Kidney tubule cell (primary cell): Measurements from ENCODE around the gene FAM111B.
"Not testable (repeated sequence)": the region's sequence is repeated elsewhere in the genome, so short reads cannot be mapped to it uniquely, and the experiment has no call there.

Experiments used
- DNase-seq: peaks from one replicate; pipeline ENCODE4 v3.0.0-alpha.2; 2018; ENCODE audit warnings: low spot score

Gene FAM111B, protein sequence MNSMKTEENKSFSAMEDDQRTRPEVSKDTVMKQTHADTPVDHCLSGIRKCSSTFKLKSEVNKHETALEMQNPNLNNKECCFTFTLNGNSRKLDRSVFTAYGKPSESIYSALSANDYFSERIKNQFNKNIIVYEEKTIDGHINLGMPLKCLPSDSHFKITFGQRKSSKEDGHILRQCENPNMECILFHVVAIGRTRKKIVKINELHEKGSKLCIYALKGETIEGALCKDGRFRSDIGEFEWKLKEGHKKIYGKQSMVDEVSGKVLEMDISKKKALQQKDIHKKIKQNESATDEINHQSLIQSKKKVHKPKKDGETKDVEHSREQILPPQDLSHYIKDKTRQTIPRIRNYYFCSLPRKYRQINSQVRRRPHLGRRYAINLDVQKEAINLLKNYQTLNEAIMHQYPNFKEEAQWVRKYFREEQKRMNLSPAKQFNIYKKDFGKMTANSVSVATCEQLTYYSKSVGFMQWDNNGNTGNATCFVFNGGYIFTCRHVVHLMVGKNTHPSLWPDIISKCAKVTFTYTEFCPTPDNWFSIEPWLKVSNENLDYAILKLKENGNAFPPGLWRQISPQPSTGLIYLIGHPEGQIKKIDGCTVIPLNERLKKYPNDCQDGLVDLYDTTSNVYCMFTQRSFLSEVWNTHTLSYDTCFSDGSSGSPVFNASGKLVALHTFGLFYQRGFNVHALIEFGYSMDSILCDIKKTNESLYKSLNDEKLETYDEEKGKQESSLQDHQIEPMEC

DNA sequence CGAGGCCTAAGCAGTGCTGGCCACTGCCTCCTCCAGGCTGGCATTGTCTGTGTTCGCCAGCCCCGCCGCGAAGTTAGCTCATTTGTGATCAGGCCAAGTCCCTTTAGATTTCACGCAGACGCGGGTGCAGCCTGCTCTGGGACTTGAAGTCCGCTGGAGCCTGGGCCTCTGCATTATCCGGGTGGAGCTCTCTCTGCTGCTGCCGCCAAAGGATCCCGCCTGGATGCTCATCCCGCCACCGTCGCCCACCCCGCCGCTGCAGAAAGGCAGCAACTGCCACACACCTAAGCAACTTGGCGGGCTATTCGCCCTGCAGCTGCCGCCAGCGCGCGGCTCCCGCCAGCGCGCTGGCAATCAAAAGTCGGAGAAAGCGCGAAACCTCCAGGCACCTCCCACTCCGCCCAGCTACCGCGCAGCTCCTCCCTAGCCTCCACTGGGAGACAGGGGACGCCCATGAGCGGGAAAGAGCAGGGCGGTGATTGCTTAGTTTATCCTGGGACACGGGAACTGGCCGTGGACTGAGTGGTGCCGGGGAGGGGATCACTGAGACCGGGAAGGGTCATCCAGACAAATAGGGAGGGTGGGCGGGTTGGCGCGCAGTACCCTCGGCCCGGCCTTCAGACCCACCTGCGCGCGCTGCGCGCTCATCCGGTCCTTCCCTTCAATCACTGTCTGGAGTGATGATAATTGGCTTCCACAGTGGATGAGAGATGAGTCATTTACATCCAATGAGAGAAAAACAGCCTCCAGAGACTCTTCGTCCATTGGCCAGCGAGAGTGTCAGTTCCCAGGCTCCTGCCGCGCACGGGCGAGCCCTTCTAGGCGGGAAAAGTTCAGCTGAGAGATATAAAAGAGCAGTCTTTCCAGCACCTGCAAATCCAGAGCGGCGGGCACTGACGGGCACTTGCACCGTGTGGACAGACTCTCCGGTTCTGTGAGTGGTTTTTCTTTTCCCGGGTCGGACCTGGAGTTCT, at the start of gene FAM111B:
Gene FAM111B (plus strand): TSS at position 875 of the 974 bp plus-strand sequence. CDS start 2,389 bp downstream, outside the sequence.
- DNase-seq = peak; percentile 95

DNA sequence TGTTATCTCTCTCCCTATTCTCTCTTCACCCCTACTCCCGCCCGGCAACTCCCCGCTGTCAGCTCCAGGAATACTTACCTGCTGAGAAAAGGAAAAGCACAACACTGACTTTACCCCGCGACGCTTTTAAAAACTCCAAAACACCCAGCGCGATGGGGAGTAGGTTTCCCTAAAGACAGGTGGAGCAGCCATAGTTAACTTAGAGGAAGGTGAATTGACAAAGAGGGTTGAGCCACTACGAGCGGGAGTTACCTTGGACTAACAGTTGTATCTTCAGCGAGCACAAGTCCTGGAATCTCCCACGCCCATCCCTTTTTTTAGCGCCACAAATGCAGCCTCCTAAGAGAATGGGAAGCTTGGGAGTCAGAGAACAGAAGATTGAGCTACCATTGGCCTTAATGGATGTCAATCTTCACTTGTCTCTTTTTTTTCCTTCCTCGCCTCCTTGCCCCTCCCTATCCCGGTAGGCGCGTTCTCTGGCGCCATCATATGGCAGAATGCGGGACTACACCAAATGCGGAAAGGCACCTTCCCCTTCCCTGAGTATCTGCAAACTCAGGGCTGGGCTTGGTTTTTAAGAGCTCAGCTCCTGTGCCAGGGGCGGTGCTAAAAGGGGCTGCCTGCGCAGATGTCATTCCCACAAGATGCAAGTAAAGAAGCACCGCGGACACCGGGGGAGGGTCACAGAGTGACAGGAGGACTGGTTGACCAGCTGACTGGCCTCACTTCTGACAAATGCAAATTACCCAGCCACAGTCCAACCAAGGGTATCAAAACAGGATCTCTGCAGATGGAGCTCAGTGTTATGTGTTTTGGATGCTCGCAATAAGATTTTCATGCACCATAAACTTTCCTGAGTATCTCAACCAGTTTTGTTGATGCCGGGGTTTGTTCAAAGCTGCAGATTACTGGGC, 48.7 kb upstream of the FAM111B start:
- DNase-seq = peak; percentile 97

DNA sequence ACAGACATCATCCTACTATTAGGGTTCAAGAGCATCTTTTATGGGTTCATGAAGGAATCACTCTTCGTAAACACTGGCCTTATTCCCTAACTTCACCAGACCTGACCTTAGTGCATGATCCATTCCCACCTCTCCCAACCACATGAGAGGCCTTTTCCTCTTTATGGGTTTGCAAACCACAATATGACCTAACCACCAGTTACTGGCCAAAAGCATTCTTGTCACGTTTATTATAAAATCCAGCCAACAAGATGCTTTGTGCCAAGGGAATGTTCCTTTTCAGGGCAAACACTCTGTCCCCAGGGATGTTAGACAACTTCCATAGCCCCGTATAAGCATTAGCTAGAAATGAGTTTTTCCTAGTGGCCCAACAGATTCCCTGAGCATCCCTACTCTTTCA, 46.9 kb upstream of the FAM111B start:
- DNase-seq = not testable (repeated sequence)

DNA sequence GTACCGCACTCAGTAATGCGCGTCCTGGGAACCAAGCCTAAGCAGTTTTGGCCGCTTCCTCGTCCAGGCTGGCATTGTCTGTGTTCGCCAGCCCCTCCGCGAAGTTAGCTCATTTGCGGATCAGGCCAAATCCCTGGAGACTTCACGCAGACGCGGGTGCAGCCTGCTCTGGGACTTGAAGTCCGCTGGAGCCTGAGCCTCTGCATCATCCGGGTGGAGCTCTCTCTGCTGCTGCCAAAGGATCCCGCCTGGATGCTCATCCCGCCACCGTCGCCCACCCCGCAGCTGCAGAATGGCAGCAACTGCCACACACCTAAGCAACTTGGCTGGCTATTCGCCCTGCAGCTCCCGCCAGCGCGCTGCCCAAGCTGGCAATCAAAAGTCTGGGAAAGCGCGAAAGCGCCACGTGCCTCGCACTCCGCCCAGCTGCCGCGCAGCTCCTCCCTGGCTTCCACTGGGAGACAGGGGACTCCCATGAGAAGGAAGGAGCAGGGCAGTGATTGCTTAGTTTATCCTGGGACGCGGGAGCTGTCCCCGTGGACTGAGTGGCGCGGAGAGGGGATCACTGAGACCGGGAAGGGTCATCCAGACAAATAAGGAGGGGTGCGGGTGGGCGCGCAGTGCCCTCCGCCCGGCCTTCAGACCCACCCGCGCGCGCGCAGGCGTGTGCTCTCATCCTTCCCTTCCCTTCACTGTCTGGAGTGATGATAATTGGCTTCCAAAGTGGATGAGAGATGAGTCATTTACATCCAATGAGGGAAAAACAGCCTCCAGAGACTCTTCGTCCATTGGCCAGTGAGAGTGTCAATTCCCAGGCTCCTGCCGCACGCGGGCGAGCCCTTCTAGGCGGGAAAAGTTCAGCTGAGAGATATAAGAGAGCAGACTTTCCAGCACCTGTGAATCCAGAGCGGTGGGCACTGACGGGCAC, 44.2 kb upstream of the FAM111B start:
- DNase-seq = peak; percentile 33

DNA sequence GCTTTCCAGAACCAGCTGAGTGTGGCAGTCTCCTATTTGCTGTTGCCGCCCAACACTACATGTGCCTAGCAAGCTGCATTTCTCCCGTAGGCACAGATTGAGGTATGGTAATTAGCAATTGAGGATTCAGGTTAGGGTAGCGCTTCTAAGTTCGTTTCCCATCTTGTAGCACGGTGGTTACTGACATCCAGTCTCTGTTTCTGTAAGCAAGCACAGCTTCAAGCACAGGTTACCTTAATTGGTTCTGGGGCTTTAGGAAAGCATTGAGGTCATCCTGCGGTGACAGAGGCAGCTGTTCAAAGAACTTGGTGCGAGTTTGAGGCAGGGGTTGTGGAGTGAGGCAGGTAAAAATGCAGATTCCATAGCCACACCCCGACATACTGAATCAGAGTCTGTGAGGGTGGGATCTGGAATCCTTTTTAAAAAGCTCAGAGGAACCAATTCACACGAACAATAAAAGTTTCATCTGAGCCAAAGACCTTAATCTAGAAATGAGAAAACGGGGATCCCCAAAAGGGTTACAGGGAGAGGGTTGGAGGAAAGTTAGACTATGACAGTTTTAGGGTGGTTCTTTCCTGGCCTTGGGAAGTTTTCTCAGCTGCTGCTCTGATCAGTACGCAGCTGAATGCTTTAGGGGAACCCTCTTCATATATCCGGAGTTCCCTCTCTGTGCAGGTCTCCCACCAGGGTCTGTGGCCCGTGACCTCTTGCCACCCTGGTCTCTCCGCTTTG, 42.9 kb upstream of the FAM111B start:
- not testable (repeated sequence) for DNase-seq

DNA sequence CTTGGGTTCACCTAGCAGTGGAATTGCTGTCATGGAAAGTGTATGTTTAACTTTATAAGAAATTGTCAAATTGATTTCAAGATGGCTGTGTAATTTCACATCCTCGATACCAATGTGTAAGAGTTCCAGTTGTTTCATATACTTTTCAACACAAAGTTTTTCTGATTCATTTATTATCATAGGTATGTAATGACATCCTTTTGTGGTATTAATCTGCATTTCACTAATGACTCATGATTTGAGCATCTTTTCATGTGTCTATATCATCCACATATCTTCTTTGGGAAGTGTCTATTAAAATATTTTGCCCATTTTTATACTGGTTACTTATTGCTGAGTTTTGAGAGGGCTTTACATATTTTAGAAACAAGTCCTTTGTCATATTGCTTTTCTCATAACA, 38.0 kb upstream of the FAM111B start:
- DNase-seq = no peak

DNA sequence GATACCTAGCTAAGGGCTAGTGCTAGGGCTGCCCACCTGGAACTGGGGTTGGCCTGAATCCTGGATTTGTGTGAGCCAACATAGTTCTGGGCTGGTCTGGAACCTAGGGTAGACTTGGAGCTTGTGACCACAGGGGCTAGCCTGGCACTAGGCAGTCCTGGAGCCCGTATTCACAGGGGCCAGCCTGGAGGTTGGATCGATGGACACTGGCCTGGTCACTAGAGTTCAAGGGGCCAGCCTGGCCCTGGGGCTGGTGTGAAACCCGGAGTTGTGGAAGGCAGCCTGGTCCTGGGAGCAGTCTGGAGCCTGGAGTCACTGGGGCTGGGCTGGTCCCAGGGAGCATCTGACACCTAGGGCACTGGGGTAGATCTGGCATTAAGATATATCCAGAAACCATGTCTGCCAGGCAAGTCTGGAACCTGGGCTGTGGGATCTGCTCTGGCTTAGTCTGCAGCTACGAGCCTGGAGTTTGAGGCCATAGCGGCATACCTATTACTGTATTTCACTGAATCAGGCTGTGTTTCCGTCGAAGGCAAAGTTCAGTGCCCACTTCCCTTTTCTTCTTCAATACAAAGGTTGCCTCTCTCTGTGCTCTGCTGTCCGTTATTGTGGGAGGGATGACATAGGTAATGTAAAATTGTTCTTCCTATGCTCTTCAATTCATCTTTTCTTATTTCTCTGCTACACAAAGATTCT, 30.0 kb upstream of the FAM111B start:
- no peak for DNase-seq

DNA sequence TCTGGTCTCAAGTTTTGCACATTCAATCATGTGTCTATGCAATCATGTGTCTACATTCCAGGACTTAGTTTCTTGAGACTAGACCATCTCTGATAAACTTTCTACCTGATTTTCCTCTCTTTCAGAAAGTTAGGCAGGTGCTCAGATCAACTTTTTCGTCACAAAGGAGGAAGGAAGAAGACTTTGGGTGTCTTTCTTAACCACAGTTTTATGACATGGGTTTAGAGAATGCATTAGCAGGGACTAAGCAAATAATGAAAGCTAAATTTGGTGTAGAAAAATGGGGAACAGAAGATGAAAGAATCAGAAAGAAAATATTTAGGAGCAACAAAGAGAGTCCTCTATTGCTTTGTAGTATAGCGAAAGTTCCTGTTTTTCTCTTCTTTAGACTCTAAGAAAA, 28.6 kb upstream of the FAM111B start:
- no peak for DNase-seq

DNA sequence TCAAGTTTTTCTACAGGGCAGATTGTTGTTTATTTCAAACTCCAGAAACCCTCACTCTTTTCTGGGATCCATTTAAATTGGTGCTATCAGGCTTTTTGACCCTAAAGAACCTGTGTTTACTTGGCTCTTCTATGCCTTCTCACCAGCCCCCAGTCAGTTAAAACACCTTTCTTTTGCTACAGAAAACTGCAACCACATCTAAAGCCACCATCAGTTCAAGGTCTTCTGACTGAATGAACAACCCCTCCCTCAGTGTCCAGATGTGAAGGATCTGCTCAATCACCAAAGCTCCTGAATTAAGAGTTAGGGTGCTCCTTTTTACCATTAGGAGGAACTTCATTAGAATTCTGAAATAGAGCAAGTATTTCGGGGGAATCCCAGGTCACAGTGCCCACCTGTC, 28.0 kb upstream of the FAM111B start:
- DNase-seq = no peak

DNA sequence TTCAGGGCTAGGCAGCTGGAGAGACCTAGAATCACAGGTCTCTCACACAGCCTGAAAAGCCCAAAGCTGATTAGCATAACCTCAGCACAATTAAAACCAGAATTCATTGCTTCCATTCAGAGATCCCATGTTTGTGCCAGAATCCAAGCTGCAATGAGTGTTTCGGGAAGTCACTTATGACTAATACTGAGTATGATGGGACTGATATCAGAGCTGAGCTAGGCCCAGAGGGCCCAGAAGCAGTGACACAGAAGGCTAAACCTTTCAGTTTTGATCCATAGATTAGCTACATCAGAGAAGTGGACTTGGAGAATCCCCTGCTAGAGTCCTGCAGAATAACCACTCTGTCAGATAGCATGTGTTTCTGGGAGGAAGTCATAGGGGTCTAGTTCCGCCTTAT, 26.6 kb upstream of the FAM111B start:
- not testable (repeated sequence) for DNase-seq

DNA sequence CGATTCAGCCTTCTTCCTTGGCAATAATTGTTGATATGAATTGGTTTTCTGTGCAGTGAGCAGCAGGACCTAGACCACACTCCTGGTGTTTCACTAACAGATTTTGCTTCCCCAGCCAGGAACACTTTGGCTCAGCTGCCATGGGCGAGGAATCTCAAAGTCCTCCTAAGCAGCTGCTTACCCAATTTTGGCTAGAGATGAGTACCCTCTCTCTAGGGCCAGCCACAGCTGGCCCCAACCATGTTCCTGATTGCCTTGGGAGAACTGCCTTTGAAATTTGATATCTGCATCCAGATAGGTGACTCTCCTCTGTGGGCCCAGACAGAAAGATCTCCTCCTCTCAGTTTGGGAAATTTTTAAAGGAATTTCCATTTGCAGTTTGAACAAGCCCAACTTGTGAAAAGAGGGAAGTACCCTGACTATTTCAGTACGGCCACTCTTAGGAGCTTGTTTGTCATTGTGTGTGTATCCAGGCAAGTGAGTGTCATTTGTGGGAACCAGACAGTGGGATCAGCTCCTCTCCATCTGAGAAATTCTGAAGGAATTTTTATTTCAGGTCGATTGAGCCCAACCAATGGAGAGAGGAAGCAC, 25.5 kb upstream of the FAM111B start:
- not testable (repeated sequence) for DNase-seq

DNA sequence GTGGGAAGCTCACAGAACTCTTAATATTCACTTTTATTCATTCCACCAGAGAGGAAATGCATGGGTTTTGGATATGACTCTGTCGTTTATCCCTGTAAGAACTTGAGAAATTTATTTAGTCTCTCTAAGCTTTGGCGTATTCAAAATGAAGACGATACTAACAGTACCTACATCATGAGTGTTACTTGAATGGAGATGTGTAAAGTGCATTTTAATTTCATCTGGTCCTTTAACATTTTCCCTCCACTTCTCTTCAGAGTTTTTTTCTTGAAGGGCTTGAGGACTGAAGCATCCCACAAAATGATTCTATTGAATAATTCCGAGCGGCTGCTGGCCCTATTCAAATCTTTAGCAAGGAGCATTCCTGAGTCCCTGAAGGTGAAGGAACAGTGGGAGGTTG, 21.0 kb upstream of the FAM111B start, which contains the start of gene GLYATL1B:
Gene GLYATL1B (plus strand): TSS at position 301 of the 400 bp plus-strand sequence. CDS start 0 bp downstream, at position 301.
- not testable (repeated sequence) for DNase-seq

DNA sequence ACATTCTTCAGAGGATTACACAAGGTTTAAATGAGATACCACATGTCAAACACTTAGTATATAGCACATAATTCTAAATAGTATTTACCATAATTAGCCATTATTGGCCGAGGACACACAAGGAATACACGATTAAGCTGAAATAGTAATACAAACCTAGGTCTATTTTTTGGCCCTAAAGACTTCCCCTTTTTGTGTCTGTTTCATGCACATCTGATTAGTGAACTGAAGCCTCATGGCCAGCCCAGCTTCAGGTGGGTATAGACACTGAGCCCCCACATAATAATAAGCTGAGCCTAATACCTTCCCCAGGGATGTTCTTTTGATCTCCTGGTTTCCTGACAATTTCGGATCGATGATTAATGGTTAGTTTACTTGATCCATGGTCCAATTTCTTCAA, 18.9 kb upstream of the FAM111B start:
- no peak for DNase-seq

DNA sequence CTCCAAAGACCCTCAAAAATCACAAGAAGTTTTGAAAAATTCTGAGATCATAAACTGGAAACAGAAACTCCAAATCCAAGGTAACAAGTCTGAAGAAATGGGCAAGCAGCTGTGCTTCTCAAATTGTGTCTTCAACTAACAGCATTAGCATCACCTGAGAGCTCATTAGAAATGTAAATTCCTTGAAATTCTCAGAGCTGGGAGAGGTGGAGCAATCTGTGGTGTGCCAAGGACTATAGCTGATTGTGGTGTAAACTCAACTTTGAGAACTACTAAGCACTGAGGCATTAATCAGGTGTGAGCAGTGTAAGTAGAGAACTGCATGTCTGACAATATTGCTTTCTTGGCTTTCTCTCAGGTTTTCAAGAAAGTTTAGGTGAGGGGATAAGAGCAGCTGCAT, 13.5 kb upstream of the FAM111B start:
- not testable (repeated sequence) for DNase-seq

DNA sequence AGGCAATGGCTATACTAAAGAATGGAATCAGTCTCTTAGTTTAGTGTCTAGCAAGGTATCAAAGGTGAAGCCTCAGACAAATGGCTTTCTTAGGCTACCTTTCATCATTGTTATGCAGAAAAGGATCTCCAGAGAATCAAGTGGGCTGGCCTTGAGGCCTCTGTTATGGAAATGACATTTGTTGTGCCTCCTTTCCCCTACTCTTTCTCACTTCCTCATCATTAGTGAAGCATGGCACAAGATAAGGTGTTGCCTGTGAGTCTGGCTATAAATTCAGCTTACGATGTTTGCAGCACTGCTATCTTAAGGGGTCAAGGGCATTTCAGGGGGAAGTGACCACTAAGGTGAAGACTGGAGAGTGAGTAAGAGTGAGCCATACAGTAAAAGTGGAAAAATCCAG, 11.8 kb upstream of the FAM111B start:
- DNase-seq = not testable (repeated sequence)

DNA sequence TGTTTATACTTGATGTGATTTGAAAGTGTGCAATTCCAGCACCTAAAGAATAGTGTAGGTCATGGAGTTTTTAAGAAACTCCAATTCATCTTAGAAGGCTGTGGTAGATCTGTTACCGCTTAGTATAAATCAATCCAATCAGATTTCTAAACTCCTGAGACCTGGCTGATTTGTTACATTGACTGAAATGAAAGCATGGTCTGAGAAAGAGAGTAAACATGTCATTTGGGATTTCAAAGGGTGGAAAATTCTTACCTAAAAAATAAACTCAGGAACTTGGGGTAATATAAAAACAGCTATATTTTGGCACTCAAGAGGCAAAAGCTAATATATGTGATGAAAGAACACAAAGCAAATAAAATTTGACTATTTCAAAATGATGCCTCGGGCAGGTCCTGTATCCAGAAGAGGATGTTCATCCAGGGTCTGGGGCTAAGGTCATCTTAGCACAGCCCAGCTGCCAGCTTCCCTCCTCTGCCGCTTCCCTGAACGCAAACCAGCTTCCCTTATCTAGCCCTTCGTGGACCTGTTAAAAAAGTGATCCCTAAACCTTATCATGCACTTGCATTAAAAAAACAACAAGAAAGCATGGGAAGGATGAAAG, 11.0 kb upstream of the FAM111B start:
- not testable (repeated sequence) for DNase-seq

DNA sequence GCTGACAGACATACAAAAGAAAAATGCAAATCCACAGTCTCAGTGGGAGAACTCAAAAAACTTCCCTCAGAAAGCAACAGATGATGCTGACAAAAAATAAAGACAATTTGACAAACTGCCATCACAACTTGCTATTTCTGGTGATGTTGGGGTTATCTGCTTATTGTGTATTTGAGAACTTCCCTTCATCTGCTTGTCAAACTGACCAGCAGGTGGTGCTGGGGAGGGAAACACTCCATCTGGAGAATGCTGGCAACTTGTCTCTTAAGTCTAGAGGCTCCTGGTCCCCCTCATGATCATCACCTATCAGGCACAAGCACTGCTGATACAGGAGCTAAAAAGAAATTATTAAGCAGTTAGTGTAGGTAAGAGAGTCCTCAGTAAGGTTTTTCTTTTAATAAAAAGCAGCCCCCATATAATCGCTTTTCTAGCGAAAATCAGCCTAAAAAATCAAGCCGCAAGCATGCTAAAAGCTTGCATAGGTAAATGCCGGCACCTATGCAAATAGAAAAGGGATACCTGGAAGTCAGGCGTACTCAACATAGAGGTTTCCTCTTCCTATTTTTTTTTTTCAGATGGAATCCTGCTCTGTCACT, 9.8 kb upstream of the FAM111B start:
- DNase-seq = peak; percentile 61
